CD4-positive, alpha-beta T cell treated with Interleukin-10 for 1 hour (primary cell): ENCODE measurements around the gene DEFB132.

ENCODE experiments used
- DNase-seq: peaks from one replicate; pipeline ENCODE4 v3.0.0-alpha.2; 2020

The DEFB132 gene

GRCh38 chr20:297925-298775, 40.6 kb downstream of the DEFB132 start:
- DNase-seq = peak; percentile 54

GRCh38 chr20:298776-299391, 41.4 kb downstream of the DEFB132 start:
- no peak for DNase-seq

GRCh38 chr20:300345-300990, 42.9 kb downstream of the DEFB132 start:
- no peak for DNase-seq

- DNase-seq = no peak
These were observed 44.6 kb downstream of the DEFB132 start for GRCh38 chr20:301886-302848.

- no peak for DNase-seq
These were observed 48.2 kb downstream of the DEFB132 start for GRCh38 chr20:305745-306144.

- DNase-seq = no peak
These were observed 51.0 kb downstream of the DEFB132 start for GRCh38 chr20:308427-309038.

GRCh38 chr20:309306-309840, 51.8 kb downstream of the DEFB132 start:
- no peak for DNase-seq

- peak; percentile 83 for DNase-seq
These were observed 52.5 kb downstream of the DEFB132 start for GRCh38 chr20:309841-310644.

- DNase-seq = no peak
These were observed 53.1 kb downstream of the DEFB132 start for GRCh38 chr20:310645-311044.
